Adrenal gland (tissue), 12 donors: ENCODE measurements around the gene LYPD5. TPM values are rescaled to one million over a fixed set of nuclear protein-coding genes. Genes with fewer than 3 reads are reported as not detected.

Experiments
- DNase-seq, 7 donors: peaks; one replicate each; pipeline ENCODE4 v3.0.0-alpha.2; 2019 to 2020
- H3K27ac ChIP-seq, 5 donors: fragments of 200-600 bp; sonication (generic) in 4 of 5; 1 replicate in 3 of 5; 2 replicates in 2 of 5; pipeline versions ENCODE4 v1.5.1 to v1.8.0; 2016 to 2020; ENCODE audit warnings: mild to moderate bottlenecking in 1 of 5
- H3K27me3 ChIP-seq: fragments of 200-600 bp; 2 replicates; pipeline ENCODE4 v1.8.0; 2021
- H3K36me3 ChIP-seq, 2 donors: fragments of 200-600 bp; replicated peaks in 1 of 2; 1 replicate in 1 of 2; 2 replicates in 1 of 2; pipeline versions ENCODE4 v1.5.1 to v1.8.0; 2018 to 2022
- H3K4me1 ChIP-seq, 2 donors: fragments of 200-600 bp; replicated peaks in 1 of 2; 1 replicate in 1 of 2; 2 replicates in 1 of 2; pipeline versions ENCODE4 v1.5.1 to v1.8.0; 2018 to 2021
- H3K4me3 ChIP-seq, 4 donors: fragments of 200-600 bp; sonication (generic) in 3 of 4; one replicate each; pipeline ENCODE4 v1.5.1; 2016 to 2018
- H3K9me3 ChIP-seq, 3 donors: fragments of 200-600 bp; sonication (generic) in 1 of 3; replicated peaks in 1 of 3; 1 replicate in 2 of 3; 2 replicates in 1 of 3; pipeline versions ENCODE4 v1.5.1 to v1.8.0; 2016 to 2021
- CTCF ChIP-seq, 6 experiments: fragments of 450-650 bp in 4 of 6; fragments of 200-600 bp in 2 of 6; sonication (generic) in 1 of 6; IDR thresholded peaks; 1 replicate in 5 of 6; 2 replicates in 1 of 6; pipeline versions ENCODE4 v1.5.1 to v1.8.0; 2016 to 2021; ENCODE audit warnings: antibody characterized with exemption in 6 of 6, mild to moderate bottlenecking in 2 of 6, moderate library complexity in 1 of 6
- POLR2A ChIP-seq, 2 donors: fragments of 450-650 bp; IDR thresholded peaks; one replicate each; pipeline ENCODE4 v1.6.1; 2017; ENCODE audit warnings: antibody characterized with exemption in 2 of 2, mild to moderate bottlenecking in 2 of 2, moderate library complexity in 1 of 2
- WGBS, 4 donors: extraction: QIAGEN DNeasy Blood & Tissue Kit in 2 of 4; methylation state at CpG; one replicate each; pipeline versions ENCODE4 v1.1.5 to v1.1.7; 2013 to 2017; 5-methylcytosine and 5-hydroxymethylcytosine counted together
- intact Hi-C, 2 donors: fragments of 100-400 bp; cut with DNase I; formaldehyde crosslinking; loops; one replicate each; pipeline versions ENCODE4 v1.14.1 to v1.15.0; 2022 to 2023
- polyA plus RNA-seq, 3 donors: library from polyadenylated mRNA; stranded (reverse); fragments of 200-250 nt in 2 of 3; fragments of 350-450 nt in 1 of 3; fragmentation: Illumina TruSeq in 1 of 3; extraction: RNeasy Lipid Tissue Mini Kit (QIAGEN cat#74804) in 1 of 3; gene quantifications; one replicate each; pipeline ENCODE4 v1.2.3, GENCODE V29; 2013 to 2014
- total RNA-seq, 9 donors: library from RNA; depleted of rRNA in 4 of 9; stranded (reverse); fragments of >200 nt in 4 of 9; fragments of 120-200 nt in 1 of 9; fragmentation: NEBNext Ultra II Directional in 1 of 9; extraction: Animal tissue kit (Norgen Biotek cat#: 25700) in 1 of 9; gene quantifications; one replicate each; pipeline versions ENCODE4 v1.1.0 to v1.2.4, GENCODE V29; 2013 to 2023
- donor health status: healthy with polysubstance abuse.
- donor health status: Bipolar disorder and iron deficiency.
- donor health status: DM: yes; HTN: yes; CAD: no.
- donor health status: DM: no; HTN: no; CAD: no.
- donor health status: DM: no; HTN: no; CAD: no.
- donor health status: DM: yes; HTN: yes; CAD: no.

LYPD5 gene
- total and polyA plus RNA-seq, 12 donors, result 0.32 to 3.0 (median 0.91) TPM; not detected in 1

DNA sequence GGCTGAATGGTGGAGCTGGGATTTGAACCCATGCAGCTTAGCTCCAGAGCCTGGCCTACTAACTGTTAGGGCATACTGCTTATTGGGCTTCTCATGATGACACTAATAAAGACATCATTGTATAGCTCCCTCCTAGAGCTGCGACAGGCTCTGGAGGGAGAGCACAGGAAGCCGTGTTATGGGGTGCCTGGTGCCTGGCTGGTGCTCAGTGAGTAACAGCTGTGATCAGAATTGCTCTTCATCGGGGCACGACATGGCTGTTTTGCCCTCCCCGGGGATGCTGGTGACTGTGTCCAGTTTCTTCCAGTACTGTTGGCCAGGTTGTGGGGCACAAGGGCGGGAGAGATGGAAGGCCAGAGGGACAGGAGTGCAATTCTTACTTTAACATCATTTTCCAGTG, 5.1 kb downstream of the LYPD5 start:
- H3K36me3 ChIP-seq, result no peaks in the 10 kb centered on the region
- peaks cover 3% of the 10 kb centered on the region for H3K27me3 ChIP-seq
- no peak overlapping the region for H3K27ac ChIP-seq
- H3K4me1 ChIP-seq, result peaks cover 0 to 7% of the 10 kb centered on the region in 2 donors
- TF ChIP-seq CTCF (IDR thresholded peaks at IDR 0.05), result no peak
- TF ChIP-seq POLR2A (IDR thresholded peaks at IDR 0.05), result no peak
- intact Hi-C loops, result no loop called here
- no peaks in the 10 kb centered on the region for H3K9me3 ChIP-seq
- H3K4me3 ChIP-seq, result no peak overlapping the region
- DNase-seq, result no peak
- WGBS, 4 donors, result 41 to 76% (median 60%) methylated on average over 5 to 6 of the region's 6 CpGs

- 22 to 51% (median 32%) methylated on average over 3 of the region's 3 CpGs for WGBS, 4 donors
- H3K36me3 ChIP-seq, result no peaks in the 10 kb centered on the region
- intact Hi-C loops, result no loop called here
- H3K4me3 ChIP-seq, result no peak overlapping the region
- no peaks in the 10 kb centered on the region for H3K4me1 ChIP-seq
- no peaks in the 10 kb centered on the region for H3K9me3 ChIP-seq
- H3K27me3 ChIP-seq, result peaks cover 3% of the 10 kb centered on the region
- TF ChIP-seq CTCF (IDR thresholded peaks at IDR 0.05), result no peak
- TF ChIP-seq POLR2A (IDR thresholded peaks at IDR 0.05), result no peak
- DNase-seq, result no peak
- H3K27ac ChIP-seq, result no peak overlapping the region
These were observed 11.7 kb downstream of the LYPD5 start for GRCh38 chr19:43790587-43790986.

DNA sequence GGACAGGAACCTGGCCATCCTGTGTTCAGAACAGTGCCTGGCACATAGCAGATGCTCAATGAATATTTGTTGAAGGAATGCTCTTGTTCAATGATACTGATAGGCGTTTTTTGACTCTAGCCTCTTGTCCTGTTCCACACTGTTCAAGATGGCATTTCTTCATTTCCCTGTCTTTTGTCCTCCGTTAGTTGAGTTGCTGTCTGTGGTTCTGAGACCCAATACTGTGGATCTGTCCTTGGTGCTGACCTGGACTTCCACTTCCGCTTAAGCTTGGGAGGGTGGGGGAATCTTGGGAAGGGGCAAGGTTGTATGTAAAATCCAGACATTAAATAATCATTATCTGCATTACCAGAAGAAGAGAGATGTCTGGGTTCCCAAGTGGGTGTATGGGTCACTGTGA, 13.2 kb downstream of the LYPD5 start:
- Histone ChIP-seq H3K36me3 (no peaks in the 10 kb centered on the region), H3K27me3 (peaks cover 3% of the 10 kb centered on the region), H3K27ac (no peak overlapping the region), H3K9me3 (no peaks in the 10 kb centered on the region), H3K4me3 (no peak overlapping the region), H3K4me1 (peaks cover 4 to 8% of the 10 kb centered on the region in 2 donors)
- peak in 1 of 7 donors; percentile 22 for DNase-seq
- TF ChIP-seq POLR2A (IDR thresholded peaks at IDR 0.05), result no peak
- TF ChIP-seq CTCF (IDR thresholded peaks at IDR 0.05), result no peak
- 4 to 9% (median 8%) methylated on average over 3 of the region's 3 CpGs for WGBS, 4 donors
- intact Hi-C loops, result loop anchor here in 1 of 2 donors (5.0 kb wide), 1 partner anchor 117 kb away; the partner anchor contains the start of gene PLAUR

DNA sequence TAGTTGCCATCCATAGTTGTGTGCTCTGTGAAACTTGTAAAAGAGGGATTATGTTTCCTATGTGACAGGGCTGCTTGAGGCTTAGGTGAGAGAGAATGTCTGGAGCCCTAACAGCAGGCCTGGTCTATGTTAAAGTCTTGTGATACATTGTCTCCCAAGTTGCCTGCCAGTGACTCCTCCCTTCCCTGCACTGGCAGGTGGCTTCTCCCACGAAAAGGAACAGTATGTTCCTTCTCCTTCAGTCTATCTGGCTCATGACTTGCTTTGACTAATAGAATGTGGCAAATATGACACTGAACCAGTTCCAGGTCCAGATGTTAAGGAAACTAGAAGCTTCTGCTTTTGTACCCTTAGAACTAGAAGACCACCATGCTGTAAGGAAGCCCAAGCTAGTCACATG, 15.6 kb downstream of the LYPD5 start:
- Histone ChIP-seq H3K4me3 (no peak overlapping the region), H3K27ac (no peak overlapping the region), H3K9me3 (no peaks in the 10 kb centered on the region), H3K36me3 (no peaks in the 10 kb centered on the region), H3K27me3 (no peaks in the 10 kb centered on the region), H3K4me1 (peaks cover 4 to 8% of the 10 kb centered on the region in 2 donors)
- WGBS, 4 donors, result 39 to 80% (median 51%) methylated on average over 1 of the region's 1 CpG
- no peak for DNase-seq
- intact Hi-C loops, result loop anchor here in 1 of 2 donors (5.0 kb wide), 1 partner anchor 114 kb away; the partner anchor contains the start of gene PLAUR
- no peak for TF ChIP-seq CTCF (IDR thresholded peaks at IDR 0.05)
- no peak for TF ChIP-seq POLR2A (IDR thresholded peaks at IDR 0.05)
